ENCODE measurements around the gene LPAR3. TPM values are rescaled to one million over a fixed set of nuclear protein-coding genes. Genes with fewer than 3 reads are reported as not detected.
"Not testable (repeated sequence)": the region's sequence is repeated elsewhere in the genome, so short reads cannot be mapped to it uniquely, and the experiment has no call there.

LPAR3 gene
- total RNA-seq, 1 donor from 2014 or later = 2.4 TPM

DNA sequence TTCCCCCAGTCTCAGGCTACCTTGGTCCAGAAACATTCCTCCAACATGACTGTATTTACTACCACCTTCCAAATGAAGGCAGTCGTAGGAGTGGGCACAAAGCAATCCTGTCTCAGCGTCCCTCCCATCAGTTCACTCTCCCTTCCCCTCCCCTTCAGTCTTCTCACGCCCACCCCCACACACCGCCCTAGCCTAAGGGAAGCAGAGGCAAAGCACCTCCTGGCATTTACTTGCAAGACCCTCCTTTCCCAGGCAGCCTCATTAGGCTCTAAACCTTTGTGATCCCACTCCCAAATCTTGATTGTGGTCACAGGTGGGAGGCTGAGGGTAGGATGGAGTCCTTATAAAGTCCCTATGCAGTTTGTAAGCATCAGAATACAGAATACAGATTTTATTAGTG is 23.9 kb upstream of the LPAR3 start:
- Mint-ChIP-seq H3K4me3 (no peak overlapping the region), H3K27ac (no peak overlapping the region), H3K36me3 (no peaks in the 10 kb centered on the region), H3K4me1 (no peaks in the 10 kb centered on the region), H3K9me3 (no peaks in the 10 kb centered on the region), H3K27me3 (ENCODE audit: insufficient read depth, low read depth) (peaks cover 2% of the 10 kb centered on the region)
- H4K20me1 ChIP-seq (ENCODE audit: low read depth) = no peaks in the 10 kb centered on the region
- no peak for TF ChIP-seq EZH2phosphoT487 (IDR thresholded peaks at IDR 0.05)
- TF ChIP-seq, protein P1, sequence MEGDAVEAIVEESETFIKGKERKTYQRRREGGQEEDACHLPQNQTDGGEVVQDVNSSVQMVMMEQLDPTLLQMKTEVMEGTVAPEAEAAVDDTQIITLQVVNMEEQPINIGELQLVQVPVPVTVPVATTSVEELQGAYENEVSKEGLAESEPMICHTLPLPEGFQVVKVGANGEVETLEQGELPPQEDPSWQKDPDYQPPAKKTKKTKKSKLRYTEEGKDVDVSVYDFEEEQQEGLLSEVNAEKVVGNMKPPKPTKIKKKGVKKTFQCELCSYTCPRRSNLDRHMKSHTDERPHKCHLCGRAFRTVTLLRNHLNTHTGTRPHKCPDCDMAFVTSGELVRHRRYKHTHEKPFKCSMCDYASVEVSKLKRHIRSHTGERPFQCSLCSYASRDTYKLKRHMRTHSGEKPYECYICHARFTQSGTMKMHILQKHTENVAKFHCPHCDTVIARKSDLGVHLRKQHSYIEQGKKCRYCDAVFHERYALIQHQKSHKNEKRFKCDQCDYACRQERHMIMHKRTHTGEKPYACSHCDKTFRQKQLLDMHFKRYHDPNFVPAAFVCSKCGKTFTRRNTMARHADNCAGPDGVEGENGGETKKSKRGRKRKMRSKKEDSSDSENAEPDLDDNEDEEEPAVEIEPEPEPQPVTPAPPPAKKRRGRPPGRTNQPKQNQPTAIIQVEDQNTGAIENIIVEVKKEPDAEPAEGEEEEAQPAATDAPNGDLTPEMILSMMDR (IDR thresholded peaks at IDR 0.05) = no peak
- TF ChIP-seq EZH2 (IDR thresholded peaks at IDR 0.05) = no peak
- no peaks in the 10 kb centered on the region for H3K79me2 ChIP-seq (ENCODE audit: low read depth)
- no peak overlapping the region for H2AFZ ChIP-seq (replicated peaks)
- H3F3A ChIP-seq (ENCODE audit: low read depth) = no peaks in the 10 kb centered on the region
- H3K4me3 ChIP-seq = no peak overlapping the region
- no peaks in the 10 kb centered on the region for H3K27me3 ChIP-seq
- H3K36me3 ChIP-seq = no peaks in the 10 kb centered on the region
- no peaks in the 10 kb centered on the region for H3K9me3 ChIP-seq (ENCODE audit: low read depth)
- peaks cover 4% of the 10 kb centered on the region for H3K4me1 ChIP-seq
- no peak overlapping the region for H3K9ac ChIP-seq
- DNase-seq (ENCODE audit: low spot score) = no peak
- H3K27ac ChIP-seq = no peak overlapping the region
- no peak overlapping the region for H3K4me2 ChIP-seq

DNA sequence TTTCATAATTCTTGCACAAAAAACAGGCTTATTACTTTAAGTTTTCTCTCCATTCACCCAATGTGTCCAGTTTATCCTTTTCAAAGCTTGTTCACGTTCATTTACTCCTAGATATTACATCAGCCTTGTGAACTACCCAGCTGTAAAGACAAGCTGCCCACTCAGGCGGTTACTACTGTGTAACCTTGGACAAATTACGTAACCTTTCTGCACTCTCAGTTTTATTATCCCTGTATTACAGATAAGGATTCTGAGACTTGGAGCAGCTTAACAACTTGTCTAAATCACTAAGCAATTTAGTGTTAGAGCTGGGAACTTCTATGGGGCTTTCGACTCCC is 20.5 kb upstream of the LPAR3 start:
- Histone ChIP-seq H3K27me3 (no peaks in the 10 kb centered on the region), H3K9me3 (ENCODE audit: low read depth) (no peaks in the 10 kb centered on the region), H3K27ac (no peak overlapping the region), H2AFZ (replicated peaks) (no peak overlapping the region), H3K9ac (no peak overlapping the region), H3K4me1 (no peaks in the 10 kb centered on the region), H3F3A (ENCODE audit: low read depth) (no peaks in the 10 kb centered on the region), H3K4me2 (no peak overlapping the region), H3K36me3 (no peaks in the 10 kb centered on the region), H3K4me3 (no peak overlapping the region), H3K79me2 (ENCODE audit: low read depth) (no peaks in the 10 kb centered on the region), H4K20me1 (ENCODE audit: low read depth) (no peaks in the 10 kb centered on the region)
- no peak for DNase-seq (ENCODE audit: low spot score)
- peaks cover 2% of the 10 kb centered on the region for H3K27me3 Mint-ChIP-seq (ENCODE audit: insufficient read depth, low read depth)
- no peaks in the 10 kb centered on the region for H3K36me3 Mint-ChIP-seq
- H3K27ac Mint-ChIP-seq = no peak overlapping the region
- no peaks in the 10 kb centered on the region for H3K9me3 Mint-ChIP-seq
- no peaks in the 10 kb centered on the region for H3K4me1 Mint-ChIP-seq
- H3K4me3 Mint-ChIP-seq = no peak overlapping the region
- TF ChIP-seq EZH2phosphoT487 (IDR thresholded peaks at IDR 0.05) (no peak), EZH2 (IDR thresholded peaks at IDR 0.05) (no peak)
- TF ChIP-seq, protein P1 (IDR thresholded peaks at IDR 0.05) = no peak

DNA sequence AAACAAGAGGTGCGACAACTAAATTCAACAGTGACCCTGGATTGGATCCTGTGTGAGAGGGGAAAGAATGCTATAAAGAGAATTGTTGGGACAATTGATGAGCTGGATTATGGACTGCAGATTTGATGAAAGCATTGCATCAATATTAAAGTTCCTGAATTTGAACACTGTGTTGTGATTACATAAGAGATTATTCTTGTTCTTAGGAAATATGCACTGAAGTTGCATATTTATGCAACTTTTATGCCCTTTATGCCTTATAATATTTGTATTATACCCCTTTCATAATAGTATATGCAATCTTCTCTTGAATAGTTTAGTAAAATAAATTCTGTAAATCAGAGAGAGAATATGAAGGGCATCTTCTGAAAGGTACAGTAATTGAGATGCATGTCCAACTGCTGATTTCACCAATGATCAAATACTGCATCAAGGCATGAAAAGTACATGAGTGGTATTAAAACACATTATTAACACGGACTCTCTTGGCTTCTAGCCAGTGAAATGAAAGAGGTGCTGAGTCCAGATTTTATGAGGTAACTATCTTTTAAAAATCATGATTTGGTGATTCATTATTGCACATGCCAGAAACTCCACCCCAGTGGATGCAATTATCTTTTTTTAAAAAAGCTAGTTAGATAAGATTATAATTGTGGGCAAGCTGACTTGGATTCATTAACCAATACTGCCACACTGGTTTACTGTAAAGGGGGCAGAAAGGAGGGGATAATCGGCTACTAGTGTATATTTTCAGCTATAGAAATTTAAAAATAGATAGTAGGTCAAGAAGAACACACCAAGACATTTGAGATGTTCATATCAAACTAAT is 19.9 kb upstream of the LPAR3 start:
- DNase-seq (ENCODE audit: low spot score) = no peak
- no peaks in the 10 kb centered on the region for H3K36me3 ChIP-seq
- H4K20me1 ChIP-seq (ENCODE audit: low read depth) = no peaks in the 10 kb centered on the region
- Mint-ChIP-seq H3K4me3 (no peak overlapping the region), H3K36me3 (no peaks in the 10 kb centered on the region), H3K27me3 (ENCODE audit: insufficient read depth, low read depth) (peaks cover 2% of the 10 kb centered on the region), H3K9me3 (no peaks in the 10 kb centered on the region), H3K27ac (no peak overlapping the region), H3K4me1 (no peaks in the 10 kb centered on the region)
- no peak overlapping the region for H2AFZ ChIP-seq (replicated peaks)
- no peaks in the 10 kb centered on the region for H3K27me3 ChIP-seq
- H3F3A ChIP-seq (ENCODE audit: low read depth) = no peaks in the 10 kb centered on the region
- H3K9ac ChIP-seq = no peak overlapping the region
- H3K9me3 ChIP-seq (ENCODE audit: low read depth) = no peaks in the 10 kb centered on the region
- no peak overlapping the region for H3K4me3 ChIP-seq
- no peaks in the 10 kb centered on the region for H3K79me2 ChIP-seq (ENCODE audit: low read depth)
- H3K27ac ChIP-seq = no peak overlapping the region
- H3K4me1 ChIP-seq = no peaks in the 10 kb centered on the region
- no peak overlapping the region for H3K4me2 ChIP-seq
- no peak for TF ChIP-seq EZH2 (IDR thresholded peaks at IDR 0.05)
- TF ChIP-seq EZH2phosphoT487 (IDR thresholded peaks at IDR 0.05) = no peak
- TF ChIP-seq, protein P1 (IDR thresholded peaks at IDR 0.05) = no peak

DNA sequence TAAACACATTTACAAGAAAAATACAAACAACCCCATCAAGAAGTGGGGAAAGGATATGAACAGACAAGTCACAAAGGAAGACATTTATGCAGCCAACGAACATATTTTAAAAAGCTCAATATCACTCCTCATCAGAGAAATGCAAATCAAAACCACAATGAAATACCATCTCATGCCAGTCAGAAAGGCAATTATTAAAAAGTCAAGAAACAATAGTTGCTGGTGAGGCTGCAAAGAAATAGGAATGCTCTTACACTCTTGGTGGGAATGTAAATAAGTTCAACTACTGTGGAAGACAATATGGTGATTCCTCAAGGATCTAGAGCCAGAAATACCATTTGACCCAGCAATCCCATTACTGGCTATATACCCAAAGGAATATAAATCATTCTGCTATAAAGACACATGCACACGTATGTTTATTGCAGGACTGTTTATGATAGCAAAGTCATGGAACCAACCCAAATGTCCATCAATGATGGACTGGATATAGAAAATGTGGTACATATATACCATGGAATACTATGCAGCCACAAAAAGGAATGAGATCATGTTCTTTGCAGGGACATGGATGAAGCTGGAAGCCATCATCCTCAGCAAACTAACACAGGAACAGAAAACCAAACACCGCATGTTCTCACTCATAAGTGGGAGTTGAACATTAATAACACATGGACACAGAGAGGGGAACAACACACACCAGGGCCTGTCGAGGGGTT is 15.9 kb upstream of the LPAR3 start:
- H3K36me3 Mint-ChIP-seq; H3F3A ChIP-seq (ENCODE audit: low read depth); H3K4me3 ChIP-seq; H3K4me3 Mint-ChIP-seq; H3K9me3 ChIP-seq (ENCODE audit: low read depth); H3K4me1 Mint-ChIP-seq; H3K79me2 ChIP-seq (ENCODE audit: low read depth); H3K27ac ChIP-seq; H3K27ac Mint-ChIP-seq; H4K20me1 ChIP-seq (ENCODE audit: low read depth); H3K27me3 ChIP-seq; H3K9ac ChIP-seq; H3K36me3 ChIP-seq; H2AFZ ChIP-seq (replicated peaks); H3K9me3 Mint-ChIP-seq; DNase-seq (ENCODE audit: low spot score); H3K4me2 ChIP-seq; H3K27me3 Mint-ChIP-seq (ENCODE audit: insufficient read depth, low read depth); H3K4me1 ChIP-seq: not testable (repeated sequence)
